NCI-H510A (cell line): Measurements from ENCODE around the gene TCEA2.
"Not testable (repeated sequence)": the region's sequence is repeated elsewhere in the genome, so short reads cannot be mapped to it uniquely, and the experiment has no call there.

Experiments used
- DNase-seq: peaks from one replicate; lab custom pipeline; 2025; lab: John Stamatoyannopoulos, UW

Gene TCEA2

GRCh38 chr20:64108731-64109681 is 46.0 kb downstream of the TCEA2 start:
- no peak for DNase-seq

GRCh38 chr20:64109831-64110391 is 46.9 kb downstream of the TCEA2 start:
- no peak for DNase-seq

- no peak for DNase-seq
Measured at GRCh38 chr20:64110411-64111068, 47.5 kb downstream of the TCEA2 start.

GRCh38 chr20:64111841-64112641 is 49.0 kb downstream of the TCEA2 start:
- DNase-seq: no peak

GRCh38 chr20:64112691-64113443 is 49.9 kb downstream of the TCEA2 start:
- DNase-seq: no peak

- no peak for DNase-seq
Measured at GRCh38 chr20:64113444-64113775, 50.4 kb downstream of the TCEA2 start.

GRCh38 chr20:64113796-64114355 is 50.9 kb downstream of the TCEA2 start:
- no peak for DNase-seq

- DNase-seq: no peak
Measured at GRCh38 chr20:64114356-64114971, 51.5 kb downstream of the TCEA2 start.

- no peak for DNase-seq
Measured at GRCh38 chr20:64115171-64115911, 52.3 kb downstream of the TCEA2 start.

GRCh38 chr20:64116016-64116415 is 53.0 kb downstream of the TCEA2 start:
- no peak for DNase-seq

GRCh38 chr20:64116541-64117431 is 53.8 kb downstream of the TCEA2 start:
- DNase-seq: no peak

GRCh38 chr20:64117432-64117777 is 54.4 kb downstream of the TCEA2 start:
- not testable (repeated sequence) for DNase-seq

GRCh38 chr20:64119301-64119680 is 56.3 kb downstream of the TCEA2 start:
- DNase-seq: no peak

- DNase-seq: no peak
Measured at GRCh38 chr20:64119681-64120341, 56.8 kb downstream of the TCEA2 start.

- no peak for DNase-seq
Measured at GRCh38 chr20:64121586-64121985, 58.6 kb downstream of the TCEA2 start.
